Measurements from ENCODE around the gene FCGR3A. TPM values are rescaled to one million over a fixed set of nuclear protein-coding genes. Genes with fewer than 3 reads are reported as not detected.
"Not testable (repeated sequence)": the region's sequence is repeated elsewhere in the genome, so short reads cannot be mapped to it uniquely, and the experiment has no call there.

Gene FCGR3A
- total RNA-seq, 1 donor: not detected

DNA sequence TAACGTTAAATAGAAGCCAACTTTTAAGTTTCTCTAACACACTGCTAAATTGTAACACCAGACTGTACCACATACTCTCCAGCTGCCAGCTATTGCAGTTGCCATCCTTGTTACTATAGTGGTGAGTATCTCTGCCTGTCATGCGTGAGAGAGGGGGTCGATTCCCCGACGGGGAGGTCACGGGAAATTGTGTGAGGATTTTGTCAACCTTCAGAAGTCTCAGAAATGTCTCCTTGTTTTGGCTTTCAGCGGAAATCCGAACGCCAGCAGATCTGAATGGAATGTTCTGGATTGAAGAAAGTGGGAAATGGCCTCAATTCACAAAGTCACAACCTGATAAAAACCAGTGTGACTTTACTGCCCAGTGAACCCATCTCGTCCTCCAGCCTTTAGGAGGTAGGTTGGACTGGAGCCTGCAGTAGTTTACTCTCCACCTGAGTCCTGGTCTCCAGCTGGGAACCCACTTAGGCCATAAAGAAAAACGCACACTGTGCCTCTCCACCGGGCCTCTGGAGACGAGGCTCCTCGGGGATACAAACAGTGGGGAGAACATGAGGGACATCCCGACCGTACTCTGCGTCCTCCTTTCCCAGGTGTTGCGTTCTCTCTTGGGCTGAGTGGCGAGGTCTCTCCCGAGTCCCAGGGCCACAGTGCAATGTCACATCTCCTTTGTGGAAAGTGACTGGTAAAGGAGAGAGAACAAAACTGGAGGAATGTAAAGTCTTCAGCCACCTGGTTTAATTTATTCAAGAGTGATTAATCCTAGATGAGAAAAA is 26.4 kb downstream of the FCGR3A start:
- H3K4me3 ChIP-seq (ENCODE audit: low read depth, low read length); DNase-seq (ENCODE audit: low read depth): not testable (repeated sequence)

DNA sequence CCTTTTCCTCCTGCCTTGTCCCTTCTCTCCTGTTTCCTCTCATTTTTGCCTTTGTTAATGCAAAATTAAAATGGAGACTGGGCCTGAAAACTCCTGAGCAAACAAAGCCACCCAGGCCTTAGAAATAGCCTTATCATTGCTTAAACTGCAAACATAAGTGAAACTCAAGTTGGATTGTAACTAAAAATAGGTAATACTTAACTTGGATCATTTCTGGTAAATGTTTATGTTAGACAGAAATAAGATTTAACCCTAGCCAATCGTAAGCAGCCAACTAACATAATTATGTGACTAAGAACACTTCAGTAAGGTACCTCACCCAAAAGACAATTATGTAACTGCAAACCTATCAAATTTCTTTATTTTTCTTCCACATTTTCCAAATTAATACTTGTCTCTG is 35.7 kb downstream of the FCGR3A start:
- H3K4me3 ChIP-seq (ENCODE audit: low read depth, low read length): not testable (repeated sequence)
- peak; percentile 34 for DNase-seq (ENCODE audit: low read depth)

DNA sequence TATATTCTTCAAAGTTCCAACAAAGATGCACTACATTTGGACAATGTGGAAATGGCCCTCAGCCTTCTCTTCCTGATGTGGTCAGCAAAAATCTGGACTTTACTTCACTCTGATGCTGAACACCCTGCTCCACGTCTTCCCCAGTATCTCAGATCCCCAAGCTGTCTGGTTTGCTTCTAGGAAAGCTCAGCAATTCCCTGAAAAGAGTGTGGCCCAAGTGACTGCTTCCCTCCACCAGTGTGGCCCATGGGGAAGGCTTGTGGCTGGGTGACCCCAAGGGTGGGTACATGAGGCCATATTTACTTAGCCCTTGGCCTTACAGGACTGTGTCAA is 36.2 kb downstream of the FCGR3A start:
- H3K4me3 ChIP-seq (ENCODE audit: low read depth, low read length); DNase-seq (ENCODE audit: low read depth): not testable (repeated sequence)

- DNase-seq (ENCODE audit: low read depth); H3K4me3 ChIP-seq (ENCODE audit: low read depth, low read length): not testable (repeated sequence)
Measured at GRCh38 chr1:161512636-161513447, 36.8 kb downstream of the FCGR3A start.

GRCh38 chr1:161511756-161512060 is 37.9 kb downstream of the FCGR3A start:
- H3K4me3 ChIP-seq (ENCODE audit: low read depth, low read length): no peak overlapping the region
- DNase-seq (ENCODE audit: low read depth): no peak
- TF ChIP-seq, protein P1, sequence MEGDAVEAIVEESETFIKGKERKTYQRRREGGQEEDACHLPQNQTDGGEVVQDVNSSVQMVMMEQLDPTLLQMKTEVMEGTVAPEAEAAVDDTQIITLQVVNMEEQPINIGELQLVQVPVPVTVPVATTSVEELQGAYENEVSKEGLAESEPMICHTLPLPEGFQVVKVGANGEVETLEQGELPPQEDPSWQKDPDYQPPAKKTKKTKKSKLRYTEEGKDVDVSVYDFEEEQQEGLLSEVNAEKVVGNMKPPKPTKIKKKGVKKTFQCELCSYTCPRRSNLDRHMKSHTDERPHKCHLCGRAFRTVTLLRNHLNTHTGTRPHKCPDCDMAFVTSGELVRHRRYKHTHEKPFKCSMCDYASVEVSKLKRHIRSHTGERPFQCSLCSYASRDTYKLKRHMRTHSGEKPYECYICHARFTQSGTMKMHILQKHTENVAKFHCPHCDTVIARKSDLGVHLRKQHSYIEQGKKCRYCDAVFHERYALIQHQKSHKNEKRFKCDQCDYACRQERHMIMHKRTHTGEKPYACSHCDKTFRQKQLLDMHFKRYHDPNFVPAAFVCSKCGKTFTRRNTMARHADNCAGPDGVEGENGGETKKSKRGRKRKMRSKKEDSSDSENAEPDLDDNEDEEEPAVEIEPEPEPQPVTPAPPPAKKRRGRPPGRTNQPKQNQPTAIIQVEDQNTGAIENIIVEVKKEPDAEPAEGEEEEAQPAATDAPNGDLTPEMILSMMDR (IDR thresholded peaks at IDR 0.05; ENCODE audit: insufficient read depth, low read length): no peak

DNA sequence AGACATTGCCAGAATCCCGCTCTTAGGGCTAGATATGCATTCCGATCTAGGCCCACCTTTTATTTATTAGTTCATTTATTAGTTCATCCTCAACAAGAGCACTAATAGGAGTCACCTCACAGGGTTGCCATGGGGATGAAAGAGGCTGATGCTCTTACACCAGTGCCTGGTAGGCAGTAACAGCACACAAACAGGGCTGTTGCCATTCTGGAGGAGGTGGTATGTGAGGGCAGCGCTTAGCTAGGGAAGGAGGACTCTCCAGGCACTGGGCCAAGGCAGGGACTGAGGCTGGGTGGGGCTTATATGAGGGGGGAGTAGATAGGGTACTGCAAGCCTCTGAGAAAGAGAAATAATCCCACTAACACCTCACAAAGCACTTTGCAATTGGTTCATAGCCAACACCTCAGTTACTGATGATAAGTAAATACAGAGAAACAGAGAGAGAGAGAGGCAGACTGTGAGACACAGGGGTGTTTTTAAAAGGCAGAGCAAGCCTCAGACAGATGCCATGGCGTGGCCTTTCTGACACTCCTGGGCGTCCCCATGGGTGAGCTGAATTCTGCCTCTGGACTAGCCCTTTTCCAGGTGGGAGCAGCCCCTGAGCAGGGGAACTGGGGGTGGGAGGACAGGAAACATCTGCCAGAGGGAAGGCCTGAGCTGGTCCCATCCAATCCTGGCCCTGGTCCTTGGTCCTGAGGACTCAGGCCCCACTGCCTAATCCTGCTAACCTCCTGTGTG is 38.4 kb downstream of the FCGR3A start:
- DNase-seq (ENCODE audit: low read depth): no peak
- H3K4me3 ChIP-seq (ENCODE audit: low read depth, low read length): no peak overlapping the region
- TF ChIP-seq, protein P1 (IDR thresholded peaks at IDR 0.05; ENCODE audit: insufficient read depth, low read length): no peak

- TF ChIP-seq, protein P1 (IDR thresholded peaks at IDR 0.05; ENCODE audit: insufficient read depth, low read length): no peak
- DNase-seq (ENCODE audit: low read depth): no peak
- H3K4me3 ChIP-seq (ENCODE audit: low read depth, low read length): no peak overlapping the region
Measured at GRCh38 chr1:161510477-161510876, 39.1 kb downstream of the FCGR3A start.

DNA sequence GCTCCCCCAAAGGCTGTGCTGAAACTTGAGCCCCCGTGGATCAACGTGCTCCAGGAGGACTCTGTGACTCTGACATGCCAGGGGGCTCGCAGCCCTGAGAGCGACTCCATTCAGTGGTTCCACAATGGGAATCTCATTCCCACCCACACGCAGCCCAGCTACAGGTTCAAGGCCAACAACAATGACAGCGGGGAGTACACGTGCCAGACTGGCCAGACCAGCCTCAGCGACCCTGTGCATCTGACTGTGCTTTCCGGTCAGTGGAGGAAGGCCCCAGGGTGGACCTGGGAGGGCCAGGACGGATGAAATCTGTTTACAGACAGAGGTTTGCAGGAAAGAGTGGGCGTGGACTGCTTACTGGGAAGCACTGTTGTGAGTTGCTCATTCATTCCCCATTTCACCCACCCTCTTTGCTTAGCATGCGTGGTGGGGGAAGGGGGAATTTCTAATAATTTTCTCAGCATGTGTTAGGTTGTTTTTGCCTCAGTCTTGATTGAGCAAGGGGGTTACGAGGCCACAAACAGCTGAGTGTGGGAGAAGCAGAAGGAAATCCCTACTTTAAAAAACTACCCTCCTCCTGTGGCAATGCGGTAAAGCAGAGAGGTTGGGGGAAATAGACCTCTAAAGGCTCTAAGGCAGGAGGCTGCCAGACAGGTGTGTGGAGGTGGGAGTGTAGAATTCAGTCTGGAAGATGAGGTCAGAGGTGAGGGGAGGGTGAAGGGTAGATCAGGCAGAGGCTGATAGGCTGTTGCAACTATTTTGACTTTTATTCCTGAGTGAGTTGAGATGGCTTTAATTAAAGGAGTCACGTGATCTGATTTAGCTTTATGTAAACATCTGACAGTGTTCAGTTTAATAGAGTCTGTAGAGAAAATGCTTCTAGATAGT is 43.0 kb downstream of the FCGR3A start:
- DNase-seq (ENCODE audit: low read depth): peak; percentile 14
- H3K4me3 ChIP-seq (ENCODE audit: low read depth, low read length): no peak overlapping the region

More for the DNA sequence above, 43.0 kb downstream of the FCGR3A start:
- TF ChIP-seq, protein P1 (IDR thresholded peaks at IDR 0.05; ENCODE audit: insufficient read depth, low read length): no peak

Data from fibroblast of the aortic adventitia (primary cell).